ENCODE data around the gene DDN.

The DDN gene

GRCh38 chr12:49030119-49030518, 30.9 kb upstream of the DDN start:
- no peak for TF ChIP-seq CTCF (IDR thresholded peaks at IDR 0.05; ENCODE audit: insufficient read depth, low read length, missing control alignments)
- POLR2A ChIA-PET, result no interaction called here
- CTCF ChIA-PET, result interaction anchor here (0.8 to 5.2 kb wide), 5 partner anchors 9 to 58 kb away, joined by 3 to 58 read pairs (median 6); no protein-coding TSS in a partner anchor
- DNase-seq (ENCODE audit: low read depth, low spot score), result no peak
- no peak overlapping the region for H3K4me3 ChIP-seq (ENCODE audit: low read depth, low read length)

- no peak for TF ChIP-seq CTCF (IDR thresholded peaks at IDR 0.05; ENCODE audit: insufficient read depth, low read length, missing control alignments)
- POLR2A ChIA-PET, result interaction anchor here (0.6 to 1.0 kb wide), 2 partner anchors 9 to 41 kb away, joined by 3 to 4 read pairs; partner anchors contain the start of gene RHEBL1
- DNase-seq (ENCODE audit: low read depth, low spot score), result no peak
- no peak overlapping the region for H3K4me3 ChIP-seq (ENCODE audit: low read depth, low read length)
- CTCF ChIA-PET, result interaction anchor here (0.6 to 5.2 kb wide), 5 partner anchors 8 to 91 kb away, joined by 3 to 58 read pairs (median 4); no protein-coding TSS in a partner anchor
Measured at GRCh38 chr12:49028666-49029275, 29.6 kb upstream of the DDN start.

GRCh38 chr12:49027846-49028555, 28.8 kb upstream of the DDN start:
- POLR2A ChIA-PET, result no interaction called here
- H3K4me3 ChIP-seq (ENCODE audit: low read depth, low read length), result no peak overlapping the region
- DNase-seq (ENCODE audit: low read depth, low spot score), result no peak
- no peak for TF ChIP-seq CTCF (IDR thresholded peaks at IDR 0.05; ENCODE audit: insufficient read depth, low read length, missing control alignments)
- CTCF ChIA-PET, result interaction anchor here (0.6 to 4.8 kb wide), 8 partner anchors 8 to 92 kb away, joined by 3 to 58 read pairs (median 4); no protein-coding TSS in a partner anchor

- DNase-seq (ENCODE audit: low read depth, low spot score), result no peak
- ChIA-PET POLR2A (no interaction called here), CTCF (interaction anchor here (1.2 to 2.6 kb wide), 4 partner anchors 9 to 61 kb away, joined by 4 to 15 read pairs (median 4); no protein-coding TSS in a partner anchor)
- H3K4me3 ChIP-seq (ENCODE audit: low read depth, low read length), result no peak overlapping the region
- no peak for TF ChIP-seq CTCF (IDR thresholded peaks at IDR 0.05; ENCODE audit: insufficient read depth, low read length, missing control alignments)
Measured at GRCh38 chr12:49026678-49027480, 27.7 kb upstream of the DDN start.

GRCh38 chr12:49026101-49026500, 26.9 kb upstream of the DDN start:
- H3K4me3 ChIP-seq (ENCODE audit: low read depth, low read length), result no peak overlapping the region
- DNase-seq (ENCODE audit: low read depth, low spot score), result no peak
- ChIA-PET CTCF (interaction anchor here (2.6 kb wide), 1 partner anchor 18 kb away, joined by 15 read pairs; no protein-coding TSS in a partner anchor), POLR2A (no interaction called here)
- TF ChIP-seq CTCF (IDR thresholded peaks at IDR 0.05; ENCODE audit: insufficient read depth, low read length, missing control alignments), result no peak
